A673 (cell line): ENCODE measurements around the gene DYDC2. TPM values are rescaled to one million over a fixed set of nuclear protein-coding genes. Genes with fewer than 3 reads are reported as not detected.
"Not testable (repeated sequence)": the region's sequence is repeated elsewhere in the genome, so short reads cannot be mapped to it uniquely, and the experiment has no call there.

ENCODE experiments used
- BruUV-seq: library from RNA; stranded (reverse); fragments of 400-500 nt; replicated peaks from 2 replicates; lab custom pipeline; 2021; lab: Mats Ljungman, UMichigan
- CTCF ChIA-PET: fragments of 300-600 bp; sonication (Branson Sonifier 250); formaldehyde crosslinking; loops from one replicate; lab custom pipeline; 2022; ENCODE audit warnings: antibody characterized with exemption; lab: Charles Lee
- POLR2A ChIA-PET: fragments of 300-600 bp; sonication (Branson Sonifier 250); formaldehyde crosslinking; loops from one replicate; lab custom pipeline; 2022; ENCODE audit warnings: antibody characterized with exemption; ENCODE audit not compliant: low non-redundant PET; lab: Charles Lee
- DNase-seq: peaks from one replicate; pipeline ENCODE4 v3.0.0-alpha.2; 2015; ENCODE audit warnings: low spot score
- H3K27ac ChIP-seq: fragments of 200-600 bp; sonication (generic); 2 replicates; pipeline ENCODE4 v1.5.1; 2016; ENCODE audit warnings: mixed run types, low read depth, mild to moderate bottlenecking, mixed read lengths, antibody characterized with exemption, low read length; ENCODE audit not compliant: poor library complexity, severe bottlenecking
- H3K27me3 ChIP-seq: fragments of 200-600 bp; sonication (generic); replicated peaks from 2 replicates; pipeline ENCODE4 v1.6.1; 2017; ENCODE audit warnings: mixed run types, low read depth, mild to moderate bottlenecking, mixed read lengths, antibody characterized with exemption, low read length; ENCODE audit not compliant: insufficient read depth, poor library complexity
- H3K36me3 ChIP-seq: fragments of 200-600 bp; sonication (generic); 2 replicates; pipeline ENCODE4 v1.6.1; 2016; ENCODE audit warnings: mixed run types, mild to moderate bottlenecking, mixed read lengths, antibody characterized with exemption, low read length; ENCODE audit not compliant: insufficient read depth, poor library complexity, severe bottlenecking
- H3K4me1 ChIP-seq: fragments of 200-600 bp; sonication (generic); 2 replicates; pipeline ENCODE4 v1.6.1; 2017; ENCODE audit warnings: mixed run types, mild to moderate bottlenecking, mixed read lengths, antibody characterized with exemption, low read length; ENCODE audit not compliant: insufficient read depth, poor library complexity, severe bottlenecking
- H3K4me3 ChIP-seq: fragments of 200-600 bp; sonication (generic); 2 replicates; pipeline ENCODE4 v1.5.1; 2016; ENCODE audit warnings: low read depth, mixed run types, mild to moderate bottlenecking, mixed read lengths, low read length; ENCODE audit not compliant: poor library complexity, severe bottlenecking
- H3K9me3 ChIP-seq: fragments of 200-600 bp; sonication (generic); 2 replicates; pipeline ENCODE4 v1.6.1; 2016; ENCODE audit warnings: mixed run types, low read depth, mild to moderate bottlenecking, mixed read lengths, antibody characterized with exemption, low read length; ENCODE audit not compliant: poor library complexity, severe bottlenecking
- EZH2 ChIP-seq: fragments of 200-600 bp; sonication (generic); IDR thresholded peaks from 2 replicates; pipeline ENCODE4 v1.6.1; 2017; ENCODE audit warnings: borderline replicate concordance, low read depth, mild to moderate bottlenecking, mixed read lengths, antibody characterized with exemption, low read length; ENCODE audit not compliant: poor library complexity, severe bottlenecking
- intact Hi-C: fragments of 100-400 bp; cut with micrococcal nuclease; formaldehyde crosslinking; loops from one replicate; pipeline ENCODE4 v1.10.0; 2022; ENCODE audit not compliant: unreplicated experiment
- total RNA-seq: library from RNA; stranded (reverse); gene quantifications from 2 replicates; pipeline ENCODE4 v1.2.3, GENCODE V29; 2021
- TF ChIP-seq, protein P1 (sequence below): fragments of 300-800, 200-600 bp; sonication (generic); conservative IDR thresholded peaks from 2 replicates; pipeline ENCODE4 v1.5.1; 2017; ENCODE audit warnings: low read depth, mild to moderate bottlenecking, antibody characterized with exemption, low read length, moderate library complexity, mixed read lengths

The DYDC2 gene
- total RNA-seq, 1 experiment from 2014 or later: not detected

DNA sequence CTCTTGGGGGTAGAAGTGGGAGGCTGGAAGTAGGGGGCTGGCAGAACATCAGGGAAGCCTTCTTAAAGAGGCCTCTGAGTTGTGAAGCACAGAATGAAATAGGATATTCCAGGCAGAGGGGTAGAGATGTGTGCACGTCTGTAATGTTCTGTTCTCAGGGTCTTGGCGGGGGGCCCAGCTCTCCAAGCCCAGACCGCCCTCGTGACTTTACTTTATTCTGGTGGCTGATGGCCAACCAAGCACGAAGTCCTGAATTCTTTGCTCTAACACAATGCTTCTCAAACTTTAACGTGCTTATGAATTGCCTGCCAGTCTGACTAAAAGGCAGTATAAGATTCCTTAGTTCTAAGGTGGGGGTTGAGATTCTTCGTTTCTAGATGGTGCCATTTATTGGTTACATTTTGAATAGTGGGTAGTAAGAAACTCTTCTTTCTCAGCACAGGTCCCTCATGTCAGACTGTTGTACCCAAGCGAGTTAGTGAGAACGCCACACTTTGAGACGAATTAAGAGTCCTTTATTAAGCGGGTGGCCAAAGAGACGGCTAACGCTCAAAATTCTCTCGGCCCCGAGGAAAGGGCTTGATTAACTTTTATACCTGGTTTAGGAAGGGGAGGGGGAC lies 60.0 kb downstream of the DYDC2 start:
- POLR2A ChIA-PET: no interaction called here
- Histone ChIP-seq H3K27me3 (no peaks in the 10 kb centered on the region), H3K36me3 (peaks cover 6% of the 10 kb centered on the region), H3K27ac (no peak overlapping the region), H3K4me1 (peaks cover 45% of the 10 kb centered on the region), H3K9me3 (no peaks in the 10 kb centered on the region), H3K4me3 (no peak overlapping the region)
- CTCF ChIA-PET: no interaction called here
- TF ChIP-seq EZH2: no peak
- TF ChIP-seq, protein P1, sequence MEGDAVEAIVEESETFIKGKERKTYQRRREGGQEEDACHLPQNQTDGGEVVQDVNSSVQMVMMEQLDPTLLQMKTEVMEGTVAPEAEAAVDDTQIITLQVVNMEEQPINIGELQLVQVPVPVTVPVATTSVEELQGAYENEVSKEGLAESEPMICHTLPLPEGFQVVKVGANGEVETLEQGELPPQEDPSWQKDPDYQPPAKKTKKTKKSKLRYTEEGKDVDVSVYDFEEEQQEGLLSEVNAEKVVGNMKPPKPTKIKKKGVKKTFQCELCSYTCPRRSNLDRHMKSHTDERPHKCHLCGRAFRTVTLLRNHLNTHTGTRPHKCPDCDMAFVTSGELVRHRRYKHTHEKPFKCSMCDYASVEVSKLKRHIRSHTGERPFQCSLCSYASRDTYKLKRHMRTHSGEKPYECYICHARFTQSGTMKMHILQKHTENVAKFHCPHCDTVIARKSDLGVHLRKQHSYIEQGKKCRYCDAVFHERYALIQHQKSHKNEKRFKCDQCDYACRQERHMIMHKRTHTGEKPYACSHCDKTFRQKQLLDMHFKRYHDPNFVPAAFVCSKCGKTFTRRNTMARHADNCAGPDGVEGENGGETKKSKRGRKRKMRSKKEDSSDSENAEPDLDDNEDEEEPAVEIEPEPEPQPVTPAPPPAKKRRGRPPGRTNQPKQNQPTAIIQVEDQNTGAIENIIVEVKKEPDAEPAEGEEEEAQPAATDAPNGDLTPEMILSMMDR: no peak
- BruUV-seq: no TSS peak
- intact Hi-C loops: no loop called here
- DNase-seq: peak; percentile 54

GRCh38 chr10:80417256-80417655 lies 60.7 kb downstream of the DYDC2 start:
- DNase-seq, CTCF ChIA-PET, intact Hi-C loops, BruUV-seq, POLR2A ChIA-PET, H3K4me3 ChIP-seq, H3K27ac ChIP-seq, H3K9me3 ChIP-seq, H3K27me3 ChIP-seq: not testable (repeated sequence)
- peaks cover 12% of the 10 kb centered on the region for H3K36me3 ChIP-seq
- H3K4me1 ChIP-seq: peaks cover 43% of the 10 kb centered on the region

Other genes starting within 250 kb of the DYDC2 start
- not detected in 2 replicates for gene PLAC9, start 224.1 kb upstream of the DYDC2 start, total RNA-seq
- gene ANXA11, start 151.2 kb upstream of the DYDC2 start, total RNA-seq: 118 and 119 TPM in 2 replicates
- not detected in 2 replicates for gene MAT1A, start 67.1 kb upstream of the DYDC2 start, total RNA-seq
- gene DYDC1, start within 50 bp of the DYDC2 start, total RNA-seq: not detected in 2 replicates
- 98.7 and 100 TPM in 2 replicates for gene PRXL2A, start 51.8 kb downstream of the DYDC2 start, total RNA-seq
- 50.4 and 55.8 TPM in 2 replicates for gene TSPAN14, start 97.5 kb downstream of the DYDC2 start, total RNA-seq
- gene SH2D4B, start 181.1 kb downstream of the DYDC2 start, total RNA-seq: 0.07 and 0.19 TPM in 2 replicates